ENCODE measurements around the gene RNF19B.

RNF19B gene

GRCh38 chr1:32900956-32901822 lies 63.4 kb downstream of the RNF19B start, which contains the start of gene TMEM54:
TSS of gene TMEM54 (minus strand) at chr1:32901389. CDS start at chr1:32901238, 151 bp downstream.
- no peak for DNase-seq (ENCODE audit: low read depth)

GRCh38 chr1:32900371-32900955 lies 64.1 kb downstream of the RNF19B start:
- DNase-seq (ENCODE audit: low read depth), result no peak

- no peak for DNase-seq (ENCODE audit: low read depth)
Observed at GRCh38 chr1:32899586-32900296, 64.9 kb downstream of the RNF19B start.

GRCh38 chr1:32898958-32899357 lies 65.7 kb downstream of the RNF19B start:
- no peak for DNase-seq (ENCODE audit: low read depth)

DNA sequence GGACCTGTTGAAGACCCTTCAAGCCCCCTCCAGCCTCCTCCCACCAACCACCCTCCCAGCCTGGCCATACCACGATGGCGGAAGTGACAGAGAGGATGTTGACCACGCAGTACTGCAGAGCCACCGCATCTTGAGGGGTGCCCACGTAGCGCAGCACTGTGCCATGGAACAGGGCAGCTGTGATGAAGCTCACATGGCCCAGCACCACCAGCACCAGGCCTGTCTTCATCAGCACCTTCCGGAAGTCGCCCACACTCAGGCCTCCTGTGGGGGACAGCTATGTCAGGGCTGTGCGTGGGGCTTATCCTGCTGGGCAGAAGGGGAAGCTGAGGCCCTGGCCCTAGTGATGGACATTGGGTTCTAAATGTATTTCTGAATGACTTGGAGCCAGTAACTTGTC lies 66.6 kb downstream of the RNF19B start:
- no peak for DNase-seq (ENCODE audit: low read depth)

- no peak for DNase-seq (ENCODE audit: low read depth)
Observed at GRCh38 chr1:32897082-32898049, 67.2 kb downstream of the RNF19B start.

GRCh38 chr1:32896451-32896850 lies 68.2 kb downstream of the RNF19B start:
- DNase-seq (ENCODE audit: low read depth), result no peak

DNA sequence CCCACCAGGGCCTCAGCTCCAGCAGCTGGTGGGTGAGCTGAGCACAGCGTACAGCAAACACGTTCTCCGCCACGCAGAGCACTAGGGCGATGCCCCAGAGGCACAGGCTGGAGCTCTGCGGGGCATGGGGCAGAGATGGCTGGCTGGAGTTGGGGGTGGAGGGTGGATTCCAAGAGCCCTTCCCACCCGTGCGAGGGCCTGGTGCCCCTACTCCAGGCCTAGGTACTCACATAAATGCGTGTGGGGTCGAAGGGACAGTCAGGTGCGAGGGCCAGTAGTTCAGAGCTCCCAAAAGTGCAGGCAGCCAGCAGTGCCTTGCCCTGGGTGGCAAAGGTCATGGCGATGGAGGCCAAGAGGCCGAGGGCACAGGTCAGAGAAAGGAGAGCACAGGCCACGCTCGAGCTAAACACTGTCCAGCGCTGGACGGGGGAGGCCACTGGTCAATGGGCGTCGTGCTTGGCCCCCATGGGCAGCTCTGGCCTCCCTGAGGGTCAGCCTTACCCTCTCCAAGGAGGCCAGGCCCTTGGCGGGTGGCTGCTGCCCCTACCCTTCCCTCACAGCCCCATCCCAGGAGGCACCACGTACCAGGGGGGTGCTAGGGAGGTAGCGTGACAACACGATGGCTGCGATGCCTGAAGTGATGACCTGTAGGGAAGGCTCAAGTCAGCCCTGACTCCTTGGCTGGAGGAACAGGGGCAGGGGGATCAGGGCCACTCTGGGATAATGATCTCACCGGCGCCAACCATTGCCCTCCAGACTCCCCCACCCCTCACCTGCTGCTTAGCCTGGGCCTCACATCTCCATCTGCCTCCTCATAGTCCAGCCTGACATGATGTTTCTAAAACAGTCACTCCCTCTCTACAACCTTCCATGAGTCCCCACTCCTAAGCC lies 69.0 kb downstream of the RNF19B start:
- DNase-seq (ENCODE audit: low read depth), result no peak

- DNase-seq (ENCODE audit: low read depth), result no peak
Observed at GRCh38 chr1:32894681-32895080, 69.9 kb downstream of the RNF19B start.

- no peak for DNase-seq (ENCODE audit: low read depth)
Observed at GRCh38 chr1:32894019-32894600, 70.5 kb downstream of the RNF19B start.

GRCh38 chr1:32893198-32894018 lies 71.2 kb downstream of the RNF19B start:
- no peak for DNase-seq (ENCODE audit: low read depth)

DNA sequence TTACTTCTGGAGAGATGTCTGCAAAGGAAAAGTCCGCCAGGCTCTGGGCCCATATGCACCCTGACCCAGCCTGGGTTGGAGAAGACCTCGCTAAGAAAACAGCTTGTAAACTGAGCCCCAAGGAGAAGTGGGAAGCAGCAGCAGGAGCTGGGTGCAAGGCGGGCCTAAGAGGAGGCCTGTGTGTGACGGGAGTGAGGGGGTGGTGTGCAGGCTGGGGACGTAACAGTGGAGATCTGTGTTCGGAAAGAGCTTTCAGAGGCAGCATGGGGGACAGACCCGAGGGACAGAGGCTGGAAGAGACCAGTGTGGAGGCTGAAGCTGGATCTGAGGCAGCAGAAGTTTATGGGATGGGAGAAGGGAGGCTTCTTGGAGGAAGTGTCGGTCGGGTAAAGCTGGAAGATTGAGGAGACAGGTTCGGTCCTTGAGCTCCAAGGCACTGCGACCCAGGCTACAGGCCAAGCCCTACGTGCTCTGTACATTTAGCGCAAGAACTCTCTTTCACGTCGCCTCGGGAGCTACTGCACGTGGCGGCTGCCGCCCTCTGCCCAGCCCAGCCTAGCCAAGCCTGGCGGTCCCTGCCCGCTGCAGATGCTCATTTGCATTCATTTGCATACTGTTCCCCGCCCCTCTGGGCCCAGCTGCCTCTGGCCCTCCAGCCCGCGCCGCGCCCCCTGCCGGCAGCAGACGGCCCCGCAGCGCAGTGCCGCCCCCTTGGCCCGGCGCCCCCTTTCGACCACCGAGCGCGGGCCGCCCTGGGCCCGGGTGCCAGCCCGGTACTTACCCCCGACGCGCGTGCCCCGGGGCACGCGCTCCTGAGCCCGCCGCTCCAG lies 72.0 kb downstream of the RNF19B start:
- no peak for DNase-seq (ENCODE audit: low read depth)

- no peak for DNase-seq (ENCODE audit: low read depth)
Observed at GRCh38 chr1:32891630-32892029, 73.0 kb downstream of the RNF19B start.

GRCh38 chr1:32891241-32891570 lies 73.4 kb downstream of the RNF19B start:
- DNase-seq (ENCODE audit: low read depth), result no peak

GRCh38 chr1:32890516-32891240 lies 73.9 kb downstream of the RNF19B start:
- DNase-seq (ENCODE audit: low read depth), result no peak

- DNase-seq (ENCODE audit: low read depth), result no peak
Observed at GRCh38 chr1:32889731-32890278, 74.8 kb downstream of the RNF19B start.

GRCh38 chr1:32888677-32889420 lies 75.8 kb downstream of the RNF19B start:
- DNase-seq (ENCODE audit: low read depth), result no peak

Measured in T-helper 22 cell (primary cell).